GM12878 (cell line): ENCODE measurements around the gene DDX23.

Source experiments
- HDAC2 ChIP-seq: fragments of 200-600 bp; sonication (generic); IDR thresholded peaks from 2 replicates; pipeline ENCODE4 v1.6.1; 2017
- NBN ChIP-seq: fragments of 450-650 bp; IDR thresholded peaks from 2 replicates; pipeline ENCODE4 v1.6.1; 2016
- SPI1 ChIP-seq: IDR thresholded peaks from 2 replicates; pipeline ENCODE4 v1.6.1; 2011; ENCODE audit warnings: low read depth, mild to moderate bottlenecking, low read length, moderate library complexity, borderline replicate concordance; ENCODE audit not compliant: insufficient read depth
- TF ChIP-seq, protein P1 (sequence below): fragments of 450-650 bp; IDR thresholded peaks from 2 replicates; pipeline ENCODE4 v1.6.1; 2016; ENCODE audit warnings: mild to moderate bottlenecking
- TF ChIP-seq, protein P2 (sequence below), 3 experiments: IDR thresholded peaks in 2 of 3; conservative IDR thresholded peaks in 1 of 3; 2 replicates each; pipeline ENCODE4 v1.5.1; 2011; ENCODE audit warnings: low read depth in 3 of 3, low read length in 3 of 3, mild to moderate bottlenecking in 3 of 3, control low read depth in 2 of 3, moderate library complexity in 2 of 3, inconsistent platforms in 1 of 3, mixed read lengths in 1 of 3; ENCODE audit not compliant: control insufficient read depth in 2 of 3, insufficient read depth in 1 of 3; ENCODE audit errors: extremely low read depth in 1 of 3
- TF ChIP-seq, protein P3 (sequence below): IDR thresholded peaks from 2 replicates; pipeline ENCODE4 v1.6.1; 2012; ENCODE audit warnings: low read depth, low read length, improper control_type of control experiment

DNA sequence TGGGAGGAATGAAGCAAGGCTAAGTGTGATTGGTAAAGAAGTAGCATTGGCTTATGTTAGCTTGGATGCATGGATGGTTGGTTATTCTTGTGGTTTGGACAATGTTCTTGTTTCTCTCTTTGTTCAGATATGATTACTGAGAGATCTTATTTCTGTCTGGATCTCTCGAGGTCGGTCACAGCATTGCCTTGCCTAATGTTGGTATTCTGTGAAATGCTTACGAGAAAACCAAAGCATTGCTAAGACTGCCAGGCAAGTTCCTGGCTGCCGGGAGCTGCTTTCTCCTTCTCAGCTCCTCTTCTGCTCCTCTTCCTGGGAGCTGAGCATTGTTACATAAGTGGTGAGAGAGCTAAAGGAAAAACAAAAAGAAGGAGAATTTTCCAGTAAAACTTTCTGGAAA is 21.1 kb upstream of the DDX23 start:
- TF ChIP-seq, protein P1, sequence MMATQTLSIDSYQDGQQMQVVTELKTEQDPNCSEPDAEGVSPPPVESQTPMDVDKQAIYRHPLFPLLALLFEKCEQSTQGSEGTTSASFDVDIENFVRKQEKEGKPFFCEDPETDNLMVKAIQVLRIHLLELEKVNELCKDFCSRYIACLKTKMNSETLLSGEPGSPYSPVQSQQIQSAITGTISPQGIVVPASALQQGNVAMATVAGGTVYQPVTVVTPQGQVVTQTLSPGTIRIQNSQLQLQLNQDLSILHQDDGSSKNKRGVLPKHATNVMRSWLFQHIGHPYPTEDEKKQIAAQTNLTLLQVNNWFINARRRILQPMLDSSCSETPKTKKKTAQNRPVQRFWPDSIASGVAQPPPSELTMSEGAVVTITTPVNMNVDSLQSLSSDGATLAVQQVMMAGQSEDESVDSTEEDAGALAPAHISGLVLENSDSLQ, result no peak
- TF ChIP-seq, protein P2, sequence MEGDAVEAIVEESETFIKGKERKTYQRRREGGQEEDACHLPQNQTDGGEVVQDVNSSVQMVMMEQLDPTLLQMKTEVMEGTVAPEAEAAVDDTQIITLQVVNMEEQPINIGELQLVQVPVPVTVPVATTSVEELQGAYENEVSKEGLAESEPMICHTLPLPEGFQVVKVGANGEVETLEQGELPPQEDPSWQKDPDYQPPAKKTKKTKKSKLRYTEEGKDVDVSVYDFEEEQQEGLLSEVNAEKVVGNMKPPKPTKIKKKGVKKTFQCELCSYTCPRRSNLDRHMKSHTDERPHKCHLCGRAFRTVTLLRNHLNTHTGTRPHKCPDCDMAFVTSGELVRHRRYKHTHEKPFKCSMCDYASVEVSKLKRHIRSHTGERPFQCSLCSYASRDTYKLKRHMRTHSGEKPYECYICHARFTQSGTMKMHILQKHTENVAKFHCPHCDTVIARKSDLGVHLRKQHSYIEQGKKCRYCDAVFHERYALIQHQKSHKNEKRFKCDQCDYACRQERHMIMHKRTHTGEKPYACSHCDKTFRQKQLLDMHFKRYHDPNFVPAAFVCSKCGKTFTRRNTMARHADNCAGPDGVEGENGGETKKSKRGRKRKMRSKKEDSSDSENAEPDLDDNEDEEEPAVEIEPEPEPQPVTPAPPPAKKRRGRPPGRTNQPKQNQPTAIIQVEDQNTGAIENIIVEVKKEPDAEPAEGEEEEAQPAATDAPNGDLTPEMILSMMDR (IDR thresholded peaks at IDR 0.05 in 2 of 3, conservative IDR thresholded peaks at IDR 0.05 in 1 of 3; ENCODE audit: control insufficient read depth in 2 of 3, extremely low read depth in 1 of 3, insufficient read depth in 1 of 3, low read depth in 3 of 3, low read length in 3 of 3), result no peak
- no peak for TF ChIP-seq HDAC2
- no peak for TF ChIP-seq NBN
- TF ChIP-seq, protein P3, sequence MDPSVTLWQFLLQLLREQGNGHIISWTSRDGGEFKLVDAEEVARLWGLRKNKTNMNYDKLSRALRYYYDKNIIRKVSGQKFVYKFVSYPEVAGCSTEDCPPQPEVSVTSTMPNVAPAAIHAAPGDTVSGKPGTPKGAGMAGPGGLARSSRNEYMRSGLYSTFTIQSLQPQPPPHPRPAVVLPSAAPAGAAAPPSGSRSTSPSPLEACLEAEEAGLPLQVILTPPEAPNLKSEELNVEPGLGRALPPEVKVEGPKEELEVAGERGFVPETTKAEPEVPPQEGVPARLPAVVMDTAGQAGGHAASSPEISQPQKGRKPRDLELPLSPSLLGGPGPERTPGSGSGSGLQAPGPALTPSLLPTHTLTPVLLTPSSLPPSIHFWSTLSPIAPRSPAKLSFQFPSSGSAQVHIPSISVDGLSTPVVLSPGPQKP, result no peak
- no peak for TF ChIP-seq SPI1
